B cell (primary cell): ENCODE results near the gene JAG1. TPM values are rescaled to one million over a fixed set of nuclear protein-coding genes. Genes with fewer than 3 reads are reported as not detected.

Experiments used
- ATAC-seq: fragments of 200-7000 bp; cut with Tn5 transposase; one replicate; pipeline ENCODE4 v1.10.0; 2021; ENCODE audit warnings: low read depth, mild to moderate bottlenecking, moderate number of reproducible peaks, moderate library complexity
- CTCF ChIA-PET: fragments of 350-600 bp; sonication (Branson Sonifier 250); formaldehyde crosslinking; loops from one replicate; lab custom pipeline; 2021; ENCODE audit warnings: antibody characterized with exemption, inconsistent platforms; lab: Charles Lee
- POLR2A ChIA-PET: fragments of 350-600 bp; sonication (Branson Sonifier 250); formaldehyde crosslinking; loops from one replicate; lab custom pipeline; 2021; ENCODE audit warnings: antibody characterized with exemption; lab: Charles Lee
- DNase-seq: peaks from one replicate; pipeline ENCODE4 v3.0.0; 2013
- H2AFZ ChIP-seq: 2 replicates; pipeline ENCODE4 v1.6.1; 2012; ENCODE audit warnings: mild to moderate bottlenecking, low read depth, low read length; ENCODE audit not compliant: insufficient read depth, poor library complexity, severe bottlenecking
- H3K27ac ChIP-seq, 2 donors: 1 replicate in 1 of 2; 2 replicates in 1 of 2; pipeline ENCODE4 v1.5.1; 2012 to 2013; ENCODE audit warnings: low read length in 2 of 2, mild to moderate bottlenecking in 2 of 2, moderate library complexity in 1 of 2
- H3K27me3 ChIP-seq, 4 experiments: fragments of 200-600 bp in 1 of 4; sonication (generic) in 1 of 4; replicated peaks in 1 of 4; 1 replicate in 2 of 4; 2 replicates in 2 of 4; pipeline versions ENCODE4 v1.6.1 to v1.7.0; 2013 to 2016; ENCODE audit warnings: low read length in 3 of 4, mild to moderate bottlenecking in 2 of 4, mixed read lengths in 1 of 4, moderate library complexity in 1 of 4; ENCODE audit not compliant: insufficient read depth in 4 of 4, control insufficient read depth in 3 of 4; ENCODE audit errors: control extremely low read depth in 1 of 4
- H3K36me3 ChIP-seq, 2 experiments: replicated peaks in 1 of 2; 1 replicate in 1 of 2; 2 replicates in 1 of 2; pipeline versions ENCODE4 v1.6.1 to v1.7.1; 2013; ENCODE audit warnings: low read length in 1 of 2; ENCODE audit not compliant: insufficient read depth in 2 of 2, control insufficient read depth in 1 of 2; ENCODE audit errors: control extremely low read depth in 1 of 2, extremely low read depth in 1 of 2
- H3K4me1 ChIP-seq, 2 donors: fragments of 200-600 bp in 1 of 2; sonication (generic) in 1 of 2; 1 replicate in 1 of 2; 2 replicates in 1 of 2; pipeline versions ENCODE4 v1.5.1 to v1.6.1; 2013 to 2017; ENCODE audit warnings: low read length in 2 of 2; ENCODE audit not compliant: control insufficient read depth in 2 of 2, insufficient read depth in 2 of 2
- H3K4me2 ChIP-seq: replicated peaks from 2 replicates; pipeline ENCODE3; 2012; ENCODE audit warnings: mild to moderate bottlenecking, low read depth, low read length; ENCODE audit not compliant: poor library complexity, severe bottlenecking
- H3K4me3 ChIP-seq, 5 experiments: fragments of 200-600 bp in 1 of 5; sonication (generic) in 1 of 5; 1 replicate in 3 of 5; 2 replicates in 2 of 5; pipeline versions ENCODE4 v1.5.1 to v1.7.0; 2011 to 2016; ENCODE audit warnings: low read length in 4 of 5, mild to moderate bottlenecking in 4 of 5, low read depth in 2 of 5, control low read depth in 1 of 5, moderate library complexity in 1 of 5; ENCODE audit not compliant: insufficient read depth in 1 of 5; ENCODE audit errors: control extremely low read depth in 1 of 5, extremely low read depth in 1 of 5
- H3K79me2 ChIP-seq: fragments of 200-600 bp; sonication (generic); one replicate; pipeline ENCODE4 v1.6.0; 2016; ENCODE audit warnings: low read length; ENCODE audit not compliant: control insufficient read depth, insufficient read depth
- H3K9ac ChIP-seq: fragments of 200-600 bp; sonication (generic); 2 replicates; pipeline ENCODE4 v1.6.1; 2017; ENCODE audit warnings: mild to moderate bottlenecking, low read length, moderate library complexity
- H3K9me3 ChIP-seq, 3 donors: one replicate each; pipeline versions ENCODE4 v1.6.1 to v1.7.1; 2013; ENCODE audit warnings: low read length in 2 of 3; ENCODE audit not compliant: control insufficient read depth in 2 of 3, insufficient read depth in 1 of 3; ENCODE audit errors: control extremely low read depth in 1 of 3
- H4K20me1 ChIP-seq: 2 replicates; pipeline ENCODE4 v1.6.0; 2012; ENCODE audit warnings: mild to moderate bottlenecking, low read length; ENCODE audit not compliant: insufficient read depth, control insufficient read depth, poor library complexity, severe bottlenecking
- H3K27ac Mint-ChIP-seq: one replicate; pipeline ENCODE4 v1.8.0; 2021; ENCODE audit warnings: mixed read lengths
- H3K27me3 Mint-ChIP-seq: one replicate; pipeline ENCODE4 v1.8.0; 2021; ENCODE audit warnings: mixed read lengths
- H3K4me1 Mint-ChIP-seq: one replicate; pipeline ENCODE4 v1.8.0; 2021; ENCODE audit warnings: mixed read lengths
- H3K4me3 Mint-ChIP-seq: one replicate; pipeline ENCODE4 v1.8.0; 2021; ENCODE audit warnings: mixed read lengths
- H3K9me3 Mint-ChIP-seq: one replicate; pipeline ENCODE4 v1.8.0; 2022; ENCODE audit warnings: mixed read lengths; ENCODE audit not compliant: insufficient read depth
- EZH2 ChIP-seq: IDR thresholded peaks from 2 replicates; pipeline ENCODE4 v1.6.1; 2012; ENCODE audit warnings: borderline replicate concordance, low read depth, mild to moderate bottlenecking, moderate library complexity, low read length; ENCODE audit not compliant: insufficient read depth, poor library complexity, severe bottlenecking
- WGBS: methylation state at CpG from one replicate; pipeline ENCODE4 v1.1.5; 2013; ENCODE audit warnings: missing lambda C conversion rate; ENCODE audit not compliant: insufficient coverage; 5-methylcytosine and 5-hydroxymethylcytosine counted together
- intact Hi-C: fragments of 100-400 bp; cut with micrococcal nuclease; formaldehyde crosslinking; loops from one replicate; pipeline ENCODE4 v1.10.0; 2022
- polyA plus RNA-seq: library from polyadenylated mRNA; depleted of rRNA; stranded (reverse); fragments of >200 nt; gene quantifications from 2 replicates; pipeline ENCODE4 v1.2.3, GENCODE V29; 2012
- total RNA-seq, 2 donors: library from RNA; stranded (reverse); fragments of 120-200 nt in 1 of 2; gene quantifications; 1 replicate in 1 of 2; 2 replicates in 1 of 2; pipeline versions ENCODE4 v1.2.3 to v1.2.4, GENCODE V29; 2013 to 2022
- TF ChIP-seq, protein P1 (sequence below): fragments of 200-600 bp; IDR thresholded peaks from one replicate; pipeline ENCODE4 v1.8.0; 2022; ENCODE audit warnings: antibody characterized with exemption, mild to moderate bottlenecking

JAG1 gene
- total and polyA plus RNA-seq, 2 donors (not counting 1 experiment from before 2014, with no cell fraction given): not detected

DNA sequence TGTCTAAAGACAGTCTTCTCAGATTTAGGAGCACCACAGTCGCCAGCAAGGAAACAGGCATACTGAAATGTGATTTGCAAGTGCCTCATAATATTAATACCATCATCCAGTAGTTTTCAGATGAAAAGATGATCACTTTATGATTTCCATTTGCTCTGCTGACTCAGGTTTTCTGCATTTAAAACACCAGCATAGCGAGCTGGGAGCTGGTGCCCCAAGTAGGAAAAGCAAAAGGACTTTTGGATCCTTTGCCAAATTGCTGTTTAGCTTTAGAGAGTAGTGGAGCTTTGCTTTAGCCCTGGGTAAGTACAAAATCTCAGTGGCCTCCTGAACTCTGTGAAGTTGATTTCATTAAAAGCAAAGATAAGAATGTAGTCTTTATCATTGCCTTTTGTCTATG is 78.5 kb downstream of the JAG1 start:
- H4K20me1 ChIP-seq: no peaks in the 10 kb centered on the region
- no peak overlapping the region for H2AFZ ChIP-seq
- POLR2A ChIA-PET: no interaction called here
- no peak overlapping the region for H3K9ac ChIP-seq
- no peak for TF ChIP-seq EZH2
- TF ChIP-seq, protein P1, sequence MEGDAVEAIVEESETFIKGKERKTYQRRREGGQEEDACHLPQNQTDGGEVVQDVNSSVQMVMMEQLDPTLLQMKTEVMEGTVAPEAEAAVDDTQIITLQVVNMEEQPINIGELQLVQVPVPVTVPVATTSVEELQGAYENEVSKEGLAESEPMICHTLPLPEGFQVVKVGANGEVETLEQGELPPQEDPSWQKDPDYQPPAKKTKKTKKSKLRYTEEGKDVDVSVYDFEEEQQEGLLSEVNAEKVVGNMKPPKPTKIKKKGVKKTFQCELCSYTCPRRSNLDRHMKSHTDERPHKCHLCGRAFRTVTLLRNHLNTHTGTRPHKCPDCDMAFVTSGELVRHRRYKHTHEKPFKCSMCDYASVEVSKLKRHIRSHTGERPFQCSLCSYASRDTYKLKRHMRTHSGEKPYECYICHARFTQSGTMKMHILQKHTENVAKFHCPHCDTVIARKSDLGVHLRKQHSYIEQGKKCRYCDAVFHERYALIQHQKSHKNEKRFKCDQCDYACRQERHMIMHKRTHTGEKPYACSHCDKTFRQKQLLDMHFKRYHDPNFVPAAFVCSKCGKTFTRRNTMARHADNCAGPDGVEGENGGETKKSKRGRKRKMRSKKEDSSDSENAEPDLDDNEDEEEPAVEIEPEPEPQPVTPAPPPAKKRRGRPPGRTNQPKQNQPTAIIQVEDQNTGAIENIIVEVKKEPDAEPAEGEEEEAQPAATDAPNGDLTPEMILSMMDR: no peak
- no peak overlapping the region for H3K27ac ChIP-seq
- intact Hi-C loops: no loop called here
- no peaks in the 10 kb centered on the region for H3K4me1 Mint-ChIP-seq
- no peak overlapping the region for H3K4me3 ChIP-seq
- no peaks in the 10 kb centered on the region for H3K27me3 ChIP-seq
- H3K4me3 Mint-ChIP-seq: no peak overlapping the region
- no peaks in the 10 kb centered on the region for H3K79me2 ChIP-seq
- no peaks in the 10 kb centered on the region for H3K9me3 Mint-ChIP-seq
- WGBS: 100% methylated on average over 1 of the region's 2 CpGs
- no peaks in the 10 kb centered on the region for H3K9me3 ChIP-seq
- H3K27me3 Mint-ChIP-seq: no peaks in the 10 kb centered on the region
- no peak for DNase-seq
- peaks cover 0 to 11% of the 10 kb centered on the region in 2 experiments for H3K36me3 ChIP-seq
- no peaks in the 10 kb centered on the region for H3K4me1 ChIP-seq
- ATAC-seq: no peak
- no peak overlapping the region for H3K27ac Mint-ChIP-seq
- no peak overlapping the region for H3K4me2 ChIP-seq
- CTCF ChIA-PET: no interaction called here

- Histone ChIP-seq H3K9me3 (no peaks in the 10 kb centered on the region), H3K4me1 (no peaks in the 10 kb centered on the region), H3K9ac (no peak overlapping the region), H3K27ac (no peak overlapping the region), H2AFZ (no peak overlapping the region), H3K4me3 (no peak overlapping the region), H3K4me2 (no peak overlapping the region), H3K79me2 (no peaks in the 10 kb centered on the region), H4K20me1 (no peaks in the 10 kb centered on the region), H3K36me3 (peaks cover 0 to 6% of the 10 kb centered on the region in 2 experiments), H3K27me3 (no peaks in the 10 kb centered on the region)
- ATAC-seq (no peak), DNase-seq (no peak)
- no peaks in the 10 kb centered on the region for H3K4me1 Mint-ChIP-seq
- ChIA-PET POLR2A (no interaction called here), CTCF (no interaction called here)
- no peak for TF ChIP-seq EZH2
- TF ChIP-seq, protein P1: no peak
- no peaks in the 10 kb centered on the region for H3K9me3 Mint-ChIP-seq
- H3K27me3 Mint-ChIP-seq: no peaks in the 10 kb centered on the region
- H3K4me3 Mint-ChIP-seq: no peak overlapping the region
- intact Hi-C loops: no loop called here
- H3K27ac Mint-ChIP-seq: no peak overlapping the region
- 91% methylated on average over 6 of the region's 7 CpGs for WGBS
Observed at GRCh38 chr20:10594296-10594868, 79.4 kb downstream of the JAG1 start.
